Measurements from ENCODE around the gene HIVEP3. TPM values are rescaled to one million over a fixed set of nuclear protein-coding genes. Genes with fewer than 3 reads are reported as not detected.
A peak's percentile ranks its signal among the peaks of the same experiment; 100 is the strongest.

HIVEP3 gene
- total RNA-seq, 1 experiment from 2014 or later, result 0.55 TPM

DNA sequence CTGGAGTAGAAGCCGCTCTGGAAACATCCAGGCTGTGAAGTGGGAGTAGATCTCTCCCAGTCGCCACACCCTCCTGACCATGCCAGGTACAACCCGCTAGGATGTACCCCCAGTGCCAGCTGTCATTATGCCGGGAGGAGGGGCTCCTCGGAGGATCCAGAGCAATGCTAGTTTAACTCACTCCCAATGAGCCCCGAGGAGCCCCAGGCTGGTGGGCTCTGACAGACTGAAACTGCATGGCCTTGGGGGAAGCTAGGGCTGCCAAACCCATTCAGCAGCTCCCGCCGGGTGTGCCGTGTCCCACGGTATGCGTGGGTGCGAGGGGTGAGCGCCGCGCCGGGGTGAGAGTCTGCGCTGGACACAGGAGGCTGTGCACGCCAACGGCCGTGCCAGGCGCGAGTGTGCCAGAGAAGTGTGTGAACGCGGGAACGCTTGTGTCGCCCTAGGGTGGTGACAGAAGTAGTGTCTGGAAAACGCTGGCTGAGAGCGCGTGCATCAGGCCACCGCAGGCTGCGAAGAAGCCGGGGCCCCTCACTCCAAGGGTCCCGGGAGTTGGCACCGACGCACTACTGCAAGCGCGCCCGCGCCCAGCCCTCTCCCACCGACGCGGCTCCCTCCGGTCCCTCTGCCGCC, 257.2 kb downstream of the HIVEP3 start:
- DNase-seq (ENCODE audit: low spot score), result no peak
- no peak overlapping the region for H3K27ac Mint-ChIP-seq
- peaks cover 13% of the 10 kb centered on the region for H3K4me1 Mint-ChIP-seq
- H3K27me3 Mint-ChIP-seq (ENCODE audit: low read depth), result peaks cover 53% of the 10 kb centered on the region
- peak; percentile 10 for ATAC-seq
- no peaks in the 10 kb centered on the region for H3K36me3 Mint-ChIP-seq
- no peaks in the 10 kb centered on the region for H3K9me3 Mint-ChIP-seq
- TF ChIP-seq FOXP1 (CRISPR knock-in tag; IDR thresholded peaks at IDR 0.05; ENCODE audit: borderline replicate concordance) (0 out of 2 replicates have a peak, but pooled peaks have one; percentile 15), TEAD1 (CRISPR knock-in tag; IDR thresholded peaks at IDR 0.05) (no peak), NFYB (CRISPR knock-in tag; conservative IDR thresholded peaks at IDR 0.05; ENCODE audit: low read depth) (no peak), MAX (CRISPR knock-in tag; IDR thresholded peaks at IDR 0.05) (0 out of 2 replicates have a peak, but pooled peaks have one; percentile 18)
- H3K4me3 Mint-ChIP-seq, result peak overlapping the region; percentile 79
- POLR2A ChIA-PET, result no interaction called here
- CTCF ChIA-PET, result interaction anchor here (0.8 kb wide), 1 partner anchor 148 kb away, joined by 3 read pairs; no protein-coding TSS in a partner anchor

DNA sequence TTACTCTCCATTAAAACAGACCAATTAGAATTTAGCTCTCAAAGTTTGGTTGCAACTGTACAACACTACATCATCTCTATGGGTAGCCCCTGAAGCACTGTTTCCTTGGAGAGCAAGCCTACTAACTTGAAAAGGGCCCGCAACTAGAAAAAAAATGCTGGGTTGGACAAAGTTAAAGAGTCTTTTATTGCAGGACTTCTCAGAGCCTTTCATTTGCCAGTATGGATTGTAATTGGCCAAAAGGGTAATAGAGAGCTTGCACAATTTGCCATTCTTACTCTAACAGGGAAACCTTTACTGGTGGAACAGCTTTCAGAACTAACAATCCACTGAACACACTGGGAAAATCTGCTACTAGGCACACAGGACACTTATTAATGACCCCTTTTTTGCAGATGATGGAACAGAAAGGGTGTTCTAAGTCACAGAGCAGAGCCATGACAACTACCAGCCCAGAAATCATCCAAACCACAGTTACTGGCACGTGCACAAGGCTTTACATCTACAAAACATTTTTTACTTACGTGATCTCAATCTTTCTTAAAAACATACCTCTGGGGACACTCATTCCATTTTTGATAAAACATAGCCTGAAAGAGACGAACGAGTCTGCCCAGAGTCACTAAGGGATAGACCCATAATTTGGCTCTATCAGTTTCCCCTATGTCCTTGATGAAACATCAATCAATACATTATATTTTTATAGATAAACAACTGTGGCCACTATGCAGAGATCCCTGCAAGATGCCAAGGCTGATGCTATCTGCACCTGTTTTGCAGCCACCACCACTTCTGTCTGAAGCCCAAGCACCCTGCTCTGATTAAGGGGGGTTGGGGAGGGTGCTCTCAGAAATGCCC, 257.9 kb downstream of the HIVEP3 start:
- CTCF ChIA-PET, result no interaction called here
- H3K27me3 Mint-ChIP-seq (ENCODE audit: low read depth), result peaks cover 53% of the 10 kb centered on the region
- no peaks in the 10 kb centered on the region for H3K36me3 Mint-ChIP-seq
- H3K4me3 Mint-ChIP-seq, result peak overlapping the region; percentile 79
- POLR2A ChIA-PET, result no interaction called here
- peaks cover 20% of the 10 kb centered on the region for H3K4me1 Mint-ChIP-seq
- TF ChIP-seq, protein P1, sequence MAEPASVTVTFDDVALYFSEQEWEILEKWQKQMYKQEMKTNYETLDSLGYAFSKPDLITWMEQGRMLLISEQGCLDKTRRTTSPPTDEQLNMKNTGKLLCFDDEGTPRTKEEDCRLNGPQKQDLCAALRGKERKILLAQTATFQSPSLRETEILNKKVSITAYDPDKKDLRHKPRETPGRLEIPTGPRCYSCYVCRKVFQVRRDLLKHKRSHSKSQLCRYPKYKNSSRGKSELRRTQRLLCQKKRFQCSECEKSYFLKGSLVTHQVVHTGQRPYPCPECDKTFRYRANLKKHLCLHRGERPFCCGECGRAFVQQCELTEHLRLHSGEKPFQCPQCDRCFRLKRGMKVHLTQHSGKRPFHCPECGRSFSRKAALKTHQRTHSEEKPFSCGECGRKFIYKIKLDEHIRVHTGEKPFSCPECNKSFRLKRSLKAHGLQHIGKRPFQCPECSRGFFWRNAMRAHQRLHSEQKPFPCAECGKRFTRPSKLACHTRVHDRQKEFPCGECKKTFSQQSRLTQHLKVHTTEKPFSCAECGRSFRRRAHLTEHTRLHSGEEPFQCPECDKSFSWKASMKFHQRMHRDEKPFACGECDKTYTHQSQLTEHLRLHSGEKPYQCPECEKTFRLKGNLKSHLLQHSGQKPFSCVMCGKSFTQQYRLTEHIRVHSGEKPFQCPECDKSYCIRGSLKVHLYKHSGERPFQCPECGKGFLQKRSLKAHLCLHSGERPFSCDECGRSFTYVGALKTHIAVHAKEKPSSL (CRISPR knock-in tag; conservative IDR thresholded peaks at IDR 0.05), result no peak
- TF ChIP-seq, protein P2, sequence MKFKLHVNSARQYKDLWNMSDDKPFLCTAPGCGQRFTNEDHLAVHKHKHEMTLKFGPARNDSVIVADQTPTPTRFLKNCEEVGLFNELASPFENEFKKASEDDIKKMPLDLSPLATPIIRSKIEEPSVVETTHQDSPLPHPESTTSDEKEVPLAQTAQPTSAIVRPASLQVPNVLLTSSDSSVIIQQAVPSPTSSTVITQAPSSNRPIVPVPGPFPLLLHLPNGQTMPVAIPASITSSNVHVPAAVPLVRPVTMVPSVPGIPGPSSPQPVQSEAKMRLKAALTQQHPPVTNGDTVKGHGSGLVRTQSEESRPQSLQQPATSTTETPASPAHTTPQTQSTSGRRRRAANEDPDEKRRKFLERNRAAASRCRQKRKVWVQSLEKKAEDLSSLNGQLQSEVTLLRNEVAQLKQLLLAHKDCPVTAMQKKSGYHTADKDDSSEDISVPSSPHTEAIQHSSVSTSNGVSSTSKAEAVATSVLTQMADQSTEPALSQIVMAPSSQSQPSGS (CRISPR knock-in tag; IDR thresholded peaks at IDR 0.05; ENCODE audit: borderline replicate concordance, low read depth), result no peak
- TF ChIP-seq ARID4B (CRISPR knock-in tag; IDR thresholded peaks at IDR 0.05; ENCODE audit: borderline replicate concordance) (no peak), JUN (CRISPR knock-in tag; IDR thresholded peaks at IDR 0.05) (no peak), MYBL2 (CRISPR knock-in tag; IDR thresholded peaks at IDR 0.05) (no peak), MAX (CRISPR knock-in tag; IDR thresholded peaks at IDR 0.05) (no peak)
- TF ChIP-seq, protein P3, sequence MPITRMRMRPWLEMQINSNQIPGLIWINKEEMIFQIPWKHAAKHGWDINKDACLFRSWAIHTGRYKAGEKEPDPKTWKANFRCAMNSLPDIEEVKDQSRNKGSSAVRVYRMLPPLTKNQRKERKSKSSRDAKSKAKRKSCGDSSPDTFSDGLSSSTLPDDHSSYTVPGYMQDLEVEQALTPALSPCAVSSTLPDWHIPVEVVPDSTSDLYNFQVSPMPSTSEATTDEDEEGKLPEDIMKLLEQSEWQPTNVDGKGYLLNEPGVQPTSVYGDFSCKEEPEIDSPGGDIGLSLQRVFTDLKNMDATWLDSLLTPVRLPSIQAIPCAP (CRISPR knock-in tag; IDR thresholded peaks at IDR 0.05), result no peak
- H3K27ac Mint-ChIP-seq, result no peak overlapping the region
- no peak for DNase-seq (ENCODE audit: low spot score)
- H3K9me3 Mint-ChIP-seq, result no peaks in the 10 kb centered on the region
- no peak for ATAC-seq

Data from WTC11 (cell line).